ENCODE data around the gene DYRK3. TPM values are rescaled to one million over a fixed set of nuclear protein-coding genes. Genes with fewer than 3 reads are reported as not detected.

Gene DYRK3
- total and polyA plus RNA-seq, 2 of the 13 experiments (the other 11 are each of a cell fraction or from before 2014, with no cell fraction given): 0.48 to 2.8 TPM

DNA sequence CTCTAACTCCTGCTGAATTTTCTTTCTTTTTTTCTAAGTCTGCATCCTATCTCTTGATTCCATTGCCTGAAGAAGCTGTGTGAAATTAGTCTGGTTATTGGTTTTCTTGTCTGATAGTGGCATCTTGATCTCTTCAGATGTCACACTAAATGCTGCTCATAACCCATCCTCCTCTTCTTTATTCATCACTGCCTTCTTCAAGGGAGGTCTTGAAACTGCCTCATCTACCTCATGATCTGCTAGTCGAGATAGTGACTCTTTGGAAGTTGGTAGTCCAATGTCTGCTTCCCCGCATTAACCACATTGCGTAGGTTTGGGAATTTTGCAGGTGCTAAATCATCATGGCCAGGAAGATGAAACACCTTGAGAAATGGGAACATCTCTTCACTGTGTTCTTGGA lies 15.7 kb downstream of the DYRK3 start:
- Histone ChIP-seq H3K4me3 (replicated peaks in 1 of 3; ENCODE audit: insufficient read depth in 1 of 3, low read depth in 2 of 3, low read length in 3 of 3) (no peak overlapping the region), H3K9me3 (ENCODE audit: low read length) (no peaks in the 10 kb centered on the region), H2AFZ (ENCODE audit: low read length) (no peak overlapping the region), H3K79me2 (ENCODE audit: insufficient read depth, low read length) (no peaks in the 10 kb centered on the region), H3K27ac (ENCODE audit: extremely low read length, insufficient read depth, low read length) (no peak overlapping the region), H3K9ac (ENCODE audit: insufficient read depth, low read depth, low read length) (no peak overlapping the region), H3K4me2 (ENCODE audit: low read depth, low read length) (no peak overlapping the region), H4K20me1 (ENCODE audit: insufficient read depth, low read length) (no peaks in the 10 kb centered on the region), H3K36me3 (replicated peaks in 1 of 2; ENCODE audit: control insufficient read depth in 1 of 2, insufficient read depth in 2 of 2, low read length in 2 of 2) (peaks cover 0 to 7% of the 10 kb centered on the region in 2 experiments; a peak in 1 of 5 replicates), H3K4me1 (ENCODE audit: insufficient read depth, low read length) (no peaks in the 10 kb centered on the region), H3K27me3 (ENCODE audit: control insufficient read depth in 1 of 2, insufficient read depth in 2 of 2, low read length in 2 of 2) (no peaks in the 10 kb centered on the region)
- ATAC-seq: no peak
- TF ChIP-seq PTBP1 (IDR thresholded peaks at IDR 0.05; ENCODE audit: low read depth, low read length, poor library complexity, severe bottlenecking): no peak
- TF ChIP-seq YY1 (IDR thresholded peaks at IDR 0.05; ENCODE audit: insufficient read depth, insufficient replicate concordance, low read depth, low read length): no peak
- 74% methylated on average over 3 of the region's 3 CpGs for WGBS (ENCODE audit: low lambda C conversion rate)
- DNase-seq (ENCODE audit: low spot score): no peak
- ChIA-PET POLR2A (no interaction called here), CTCF (ENCODE audit: low intra/inter-chr PET ratio, low total read pairs) (no interaction called here)
- BruUV-seq (replicated peaks): no TSS peak
- no peak for FAIRE-seq
- in situ Hi-C loops (cut with HindIII; ENCODE audit: extremely low pct_ligation_motif_present, low pct_unique_long_range_greater_than_20kb): no loop called here
- intact Hi-C loops (cut with micrococcal nuclease; ENCODE audit: unreplicated experiment): no loop called here

DNA sequence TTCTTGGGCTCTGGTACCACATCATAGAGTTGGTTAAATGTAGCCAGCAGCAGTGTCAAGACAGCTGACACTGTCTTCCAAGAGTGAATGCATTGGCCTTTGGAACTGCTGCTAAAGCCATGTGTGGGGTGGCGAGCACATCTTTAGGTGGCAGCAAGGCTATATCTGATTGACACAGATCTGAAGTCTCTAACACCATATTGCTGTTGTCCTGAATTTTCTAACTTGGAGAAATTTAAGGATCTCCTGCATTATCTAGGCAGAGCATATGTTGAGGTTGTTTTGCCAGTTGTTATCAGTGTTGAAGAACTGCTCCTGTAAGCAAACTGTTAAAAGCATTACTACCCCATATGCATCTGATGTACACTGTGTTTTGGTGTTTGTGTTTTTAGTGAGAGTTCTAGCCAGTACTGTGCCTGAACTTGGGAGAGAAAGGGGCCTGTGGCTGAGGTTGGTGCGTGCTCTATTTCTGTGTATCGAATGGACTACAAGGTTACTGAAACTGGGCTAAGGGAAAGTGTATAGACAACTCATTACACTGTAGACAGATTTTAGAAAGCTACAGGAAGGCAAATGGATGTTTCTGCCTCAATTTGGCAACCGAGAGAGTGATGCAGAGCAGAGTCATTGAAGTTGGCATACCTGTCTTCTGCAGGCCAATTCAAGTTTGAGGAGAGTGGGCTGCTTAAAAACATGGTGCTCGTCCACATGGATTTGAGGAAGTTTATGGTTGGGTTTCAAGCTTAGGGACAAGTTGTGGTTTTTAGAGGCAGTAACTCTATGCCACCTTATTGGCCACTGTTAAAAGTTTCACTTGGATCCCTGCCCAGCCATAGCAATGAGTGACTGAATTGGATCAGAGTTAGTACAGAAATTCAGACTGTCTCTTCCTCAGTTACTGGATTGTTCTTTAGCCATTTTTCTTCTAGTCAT lies 16.9 kb downstream of the DYRK3 start:
- FAIRE-seq (no peak), ATAC-seq (no peak), DNase-seq (ENCODE audit: low spot score) (no peak)
- H3K36me3 ChIP-seq (replicated peaks in 1 of 2; ENCODE audit: control insufficient read depth in 1 of 2, insufficient read depth in 2 of 2, low read length in 2 of 2): peaks cover 0 to 6% of the 10 kb centered on the region in 2 experiments; a peak in 1 of 5 replicates
- no peak overlapping the region for H3K4me3 ChIP-seq (replicated peaks in 1 of 3; ENCODE audit: insufficient read depth in 1 of 3, low read depth in 2 of 3, low read length in 3 of 3)
- no peaks in the 10 kb centered on the region for H4K20me1 ChIP-seq (ENCODE audit: insufficient read depth, low read length)
- H2AFZ ChIP-seq (ENCODE audit: low read length): no peak overlapping the region
- 72% methylated on average over 4 of the region's 5 CpGs for WGBS (ENCODE audit: low lambda C conversion rate)
- no peaks in the 10 kb centered on the region for H3K79me2 ChIP-seq (ENCODE audit: insufficient read depth, low read length)
- BruUV-seq (replicated peaks): no TSS peak
- no peaks in the 10 kb centered on the region for H3K4me1 ChIP-seq (ENCODE audit: insufficient read depth, low read length)
- peaks cover 0 to 1% of the 10 kb centered on the region in 2 experiments; a peak in 1 of 5 replicates for H3K27me3 ChIP-seq (ENCODE audit: control insufficient read depth in 1 of 2, insufficient read depth in 2 of 2, low read length in 2 of 2)
- H3K9ac ChIP-seq (ENCODE audit: insufficient read depth, low read depth, low read length): no peak overlapping the region
- H3K9me3 ChIP-seq (ENCODE audit: low read length): no peaks in the 10 kb centered on the region
- no peak overlapping the region for H3K4me2 ChIP-seq (ENCODE audit: low read depth, low read length)
- POLR2A ChIA-PET: no interaction called here
- in situ Hi-C loops (cut with HindIII; ENCODE audit: extremely low pct_ligation_motif_present, low pct_unique_long_range_greater_than_20kb) (no loop called here), intact Hi-C loops (cut with micrococcal nuclease; ENCODE audit: unreplicated experiment) (no loop called here)
- H3K27ac ChIP-seq (ENCODE audit: extremely low read length, insufficient read depth, low read length): no peak overlapping the region
- CTCF ChIA-PET (ENCODE audit: low intra/inter-chr PET ratio, low total read pairs): no interaction called here
- TF ChIP-seq HHEX (CRISPR knock-in tag; IDR thresholded peaks at IDR 0.05) (no peak), ZNF232 (CRISPR knock-in tag; IDR thresholded peaks at IDR 0.05; ENCODE audit: borderline replicate concordance) (no peak), REL (CRISPR knock-in tag; conservative IDR thresholded peaks at IDR 0.05) (no peak), ONECUT2 (CRISPR knock-in tag; IDR thresholded peaks at IDR 0.05) (no peak), ZBTB42 (CRISPR knock-in tag; IDR thresholded peaks at IDR 0.05) (no peak), SSRP1 (CRISPR knock-in tag; IDR thresholded peaks at IDR 0.05) (no peak), ZNF564 (CRISPR knock-in tag; IDR thresholded peaks at IDR 0.05) (no peak), NRL (CRISPR knock-in tag; IDR thresholded peaks at IDR 0.05; ENCODE audit: borderline replicate concordance) (no peak), ZNF766 (CRISPR knock-in tag; IDR thresholded peaks at IDR 0.05; ENCODE audit: borderline replicate concordance) (no peak), SMYD3 (CRISPR knock-in tag; IDR thresholded peaks at IDR 0.05) (no peak)
- TF ChIP-seq, protein P1, sequence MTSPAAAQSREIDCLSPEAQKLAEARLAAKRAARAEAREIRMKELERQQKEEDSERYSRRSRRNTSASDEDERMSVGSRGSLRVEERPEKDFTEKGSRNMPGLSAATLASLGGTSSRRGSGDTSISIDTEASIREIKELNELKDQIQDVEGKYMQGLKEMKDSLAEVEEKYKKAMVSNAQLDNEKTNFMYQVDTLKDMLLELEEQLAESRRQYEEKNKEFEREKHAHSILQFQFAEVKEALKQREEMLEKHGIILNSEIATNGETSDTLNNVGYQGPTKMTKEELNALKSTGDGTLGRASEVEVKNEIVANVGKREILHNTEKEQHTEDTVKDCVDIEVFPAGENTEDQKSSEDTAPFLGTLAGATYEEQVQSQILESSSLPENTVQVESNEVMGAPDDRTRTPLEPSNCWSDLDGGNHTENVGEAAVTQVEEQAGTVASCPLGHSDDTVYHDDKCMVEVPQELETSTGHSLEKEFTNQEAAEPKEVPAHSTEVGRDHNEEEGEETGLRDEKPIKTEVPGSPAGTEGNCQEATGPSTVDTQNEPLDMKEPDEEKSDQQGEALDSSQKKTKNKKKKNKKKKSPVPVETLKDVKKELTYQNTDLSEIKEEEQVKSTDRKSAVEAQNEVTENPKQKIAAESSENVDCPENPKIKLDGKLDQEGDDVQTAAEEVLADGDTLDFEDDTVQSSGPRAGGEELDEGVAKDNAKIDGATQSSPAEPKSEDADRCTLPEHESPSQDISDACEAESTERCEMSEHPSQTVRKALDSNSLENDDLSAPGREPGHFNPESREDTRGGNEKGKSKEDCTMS (CRISPR knock-in tag; conservative IDR thresholded peaks at IDR 0.05): no peak
- TF ChIP-seq, protein P2, sequence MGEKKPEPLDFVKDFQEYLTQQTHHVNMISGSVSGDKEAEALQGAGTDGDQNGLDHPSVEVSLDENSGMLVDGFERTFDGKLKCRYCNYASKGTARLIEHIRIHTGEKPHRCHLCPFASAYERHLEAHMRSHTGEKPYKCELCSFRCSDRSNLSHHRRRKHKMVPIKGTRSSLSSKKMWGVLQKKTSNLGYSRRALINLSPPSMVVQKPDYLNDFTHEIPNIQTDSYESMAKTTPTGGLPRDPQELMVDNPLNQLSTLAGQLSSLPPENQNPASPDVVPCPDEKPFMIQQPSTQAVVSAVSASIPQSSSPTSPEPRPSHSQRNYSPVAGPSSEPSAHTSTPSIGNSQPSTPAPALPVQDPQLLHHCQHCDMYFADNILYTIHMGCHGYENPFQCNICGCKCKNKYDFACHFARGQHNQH (CRISPR knock-in tag; IDR thresholded peaks at IDR 0.05): no peak
